Activated naive CD8-positive, alpha-beta T cell treated with anti-CD3 and anti-CD28 coated beads, Interleukin-2, amount 50 U/mL, for 16 hours (primary cell): ENCODE data around the gene ZNRF4.
"Not testable (repeated sequence)": the region's sequence is repeated elsewhere in the genome, so short reads cannot be mapped to it uniquely, and the experiment has no call there.

Source experiments
- DNase-seq: peaks from one replicate; pipeline ENCODE4 v3.0.0-alpha.2; 2020; ENCODE audit warnings: low read depth, low spot score

ZNRF4 gene, protein sequence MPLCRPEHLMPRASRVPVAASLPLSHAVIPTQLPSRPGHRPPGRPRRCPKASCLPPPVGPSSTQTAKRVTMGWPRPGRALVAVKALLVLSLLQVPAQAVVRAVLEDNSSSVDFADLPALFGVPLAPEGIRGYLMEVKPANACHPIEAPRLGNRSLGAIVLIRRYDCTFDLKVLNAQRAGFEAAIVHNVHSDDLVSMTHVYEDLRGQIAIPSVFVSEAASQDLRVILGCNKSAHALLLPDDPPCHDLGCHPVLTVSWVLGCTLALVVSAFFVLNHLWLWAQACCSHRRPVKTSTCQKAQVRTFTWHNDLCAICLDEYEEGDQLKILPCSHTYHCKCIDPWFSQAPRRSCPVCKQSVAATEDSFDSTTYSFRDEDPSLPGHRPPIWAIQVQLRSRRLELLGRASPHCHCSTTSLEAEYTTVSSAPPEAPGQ

DNA sequence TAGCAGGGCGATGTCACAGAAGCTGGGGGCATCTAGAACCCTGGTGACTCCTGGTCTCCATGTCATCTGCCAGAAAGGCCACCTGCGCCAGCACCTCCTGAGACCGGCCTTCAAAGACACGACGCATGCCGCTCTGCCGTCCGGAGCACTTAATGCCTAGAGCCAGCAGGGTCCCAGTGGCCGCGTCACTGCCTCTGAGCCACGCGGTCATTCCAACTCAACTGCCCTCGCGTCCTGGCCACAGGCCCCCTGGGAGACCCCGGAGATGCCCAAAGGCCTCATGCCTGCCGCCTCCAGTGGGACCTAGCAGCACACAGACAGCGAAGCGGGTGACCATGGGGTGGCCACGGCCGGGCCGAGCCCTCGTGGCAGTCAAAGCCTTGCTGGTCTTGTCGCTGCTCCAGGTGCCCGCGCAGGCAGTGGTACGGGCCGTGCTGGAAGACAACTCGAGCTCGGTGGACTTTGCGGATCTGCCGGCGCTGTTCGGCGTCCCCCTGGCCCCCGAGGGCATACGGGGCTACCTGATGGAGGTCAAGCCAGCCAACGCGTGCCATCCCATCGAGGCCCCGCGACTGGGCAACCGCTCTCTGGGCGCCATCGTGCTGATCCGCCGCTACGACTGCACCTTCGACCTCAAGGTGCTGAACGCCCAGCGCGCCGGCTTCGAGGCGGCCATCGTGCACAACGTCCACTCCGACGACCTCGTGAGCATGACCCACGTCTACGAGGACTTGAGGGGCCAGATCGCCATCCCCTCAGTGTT is at the start of gene ZNRF4:
ZNRF4 (plus strand) TSS at position 51 of the 763 bp plus-strand sequence; CDS start at position 126, 75 bp downstream.
- no peak for DNase-seq

DNA sequence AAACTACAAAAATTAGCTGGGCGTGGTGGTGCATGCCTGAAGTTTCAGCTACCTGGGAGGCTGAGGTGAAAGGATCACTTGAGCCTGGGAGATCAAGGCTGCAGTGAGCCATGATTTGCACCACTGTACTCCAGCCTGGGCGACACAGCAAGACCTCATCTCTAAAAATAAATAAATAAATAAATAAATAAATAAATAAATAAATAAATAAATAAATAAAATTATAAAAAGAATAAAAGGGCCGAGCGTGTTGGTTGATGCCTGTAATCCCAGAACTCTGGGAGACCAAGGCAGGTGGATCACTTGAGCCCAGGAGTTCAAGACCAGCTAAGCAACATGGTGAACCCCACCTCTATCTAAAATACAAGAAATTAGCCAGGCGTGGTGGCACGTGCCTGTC is 49.0 kb upstream of the ZNRF4 start:
- not testable (repeated sequence) for DNase-seq

DNA sequence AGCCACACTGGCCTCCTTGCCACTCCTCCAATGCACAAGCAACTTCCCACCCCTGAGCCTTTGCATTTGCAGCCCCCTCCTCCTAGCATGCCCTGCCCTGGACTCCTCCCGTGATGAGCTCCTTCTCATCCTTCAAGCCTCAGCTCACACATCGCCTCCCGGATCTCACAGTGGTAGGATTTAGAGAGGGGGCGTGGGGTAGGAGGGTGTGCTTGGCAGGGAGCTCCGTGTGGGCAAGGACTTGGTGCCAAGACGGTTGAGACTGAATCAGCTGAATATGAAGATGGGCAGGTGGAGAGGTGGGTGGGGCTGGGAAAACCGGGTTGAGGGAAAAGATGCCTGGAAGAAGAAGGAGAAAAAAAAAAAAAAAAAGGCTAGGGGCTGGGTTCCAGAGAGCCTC is 48.4 kb upstream of the ZNRF4 start:
- no peak for DNase-seq

DNA sequence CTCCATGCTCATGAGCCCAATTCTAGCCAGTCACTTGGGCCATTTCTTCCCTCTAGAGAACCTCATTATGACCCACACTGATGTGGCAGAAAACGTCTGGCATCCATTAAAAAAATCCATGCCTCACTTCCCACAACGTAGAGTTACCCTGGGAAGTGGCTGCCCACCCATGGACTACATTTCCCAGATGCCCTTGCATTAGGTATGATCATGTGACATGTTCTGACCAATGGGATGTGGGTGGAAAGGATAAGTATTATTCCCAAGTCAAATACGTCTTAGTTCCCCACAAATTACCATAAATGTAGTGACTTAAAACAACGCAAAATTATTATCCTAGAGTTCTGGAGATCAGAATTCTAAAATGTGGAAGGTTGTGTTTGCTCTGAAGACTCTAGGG is 47.9 kb upstream of the ZNRF4 start:
- DNase-seq: no peak

DNA sequence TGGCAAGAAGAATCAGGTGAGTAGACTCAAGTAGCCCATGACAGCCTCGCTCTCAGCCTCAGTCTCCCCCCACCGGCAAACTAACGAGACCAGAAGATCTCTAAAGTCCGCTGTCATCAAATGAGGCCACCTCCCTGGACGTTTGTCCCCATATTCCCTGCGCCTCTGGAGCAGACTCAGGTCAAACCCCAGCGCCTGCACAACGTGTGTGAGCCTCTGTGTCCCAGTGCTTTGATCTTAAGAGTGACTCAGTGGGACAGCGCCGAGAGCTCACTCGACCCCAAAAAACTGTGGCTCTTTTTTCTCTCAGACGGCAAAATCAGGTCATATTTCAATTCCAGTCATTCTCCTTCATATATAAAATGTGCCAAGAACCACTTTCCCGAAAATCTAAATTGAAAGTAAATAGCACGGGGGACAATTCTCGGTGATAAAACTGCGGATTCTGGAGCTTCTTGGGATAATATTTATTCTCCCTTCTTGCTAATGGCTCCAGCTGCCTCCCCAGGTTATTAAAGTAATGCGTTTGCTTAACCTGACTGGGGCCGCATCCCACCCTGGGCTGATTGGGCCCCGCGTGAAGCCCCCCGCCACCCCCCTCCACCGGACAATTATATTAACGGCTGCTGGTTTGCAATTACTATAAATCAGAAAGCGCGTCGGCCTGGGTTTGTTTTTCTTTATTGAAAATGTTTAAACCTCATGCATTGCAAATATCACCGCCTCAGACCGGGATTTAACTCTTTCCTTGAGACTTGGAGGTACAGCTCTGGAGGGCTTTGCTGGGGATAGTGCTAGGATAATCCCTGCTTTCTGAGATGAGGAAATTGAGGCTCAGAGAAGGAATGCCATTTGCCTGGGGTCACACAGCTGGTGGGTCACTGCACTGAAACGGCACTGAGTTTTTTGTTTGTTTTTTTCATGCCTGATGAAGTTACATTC is 37.5 kb upstream of the ZNRF4 start:
- no peak for DNase-seq

DNA sequence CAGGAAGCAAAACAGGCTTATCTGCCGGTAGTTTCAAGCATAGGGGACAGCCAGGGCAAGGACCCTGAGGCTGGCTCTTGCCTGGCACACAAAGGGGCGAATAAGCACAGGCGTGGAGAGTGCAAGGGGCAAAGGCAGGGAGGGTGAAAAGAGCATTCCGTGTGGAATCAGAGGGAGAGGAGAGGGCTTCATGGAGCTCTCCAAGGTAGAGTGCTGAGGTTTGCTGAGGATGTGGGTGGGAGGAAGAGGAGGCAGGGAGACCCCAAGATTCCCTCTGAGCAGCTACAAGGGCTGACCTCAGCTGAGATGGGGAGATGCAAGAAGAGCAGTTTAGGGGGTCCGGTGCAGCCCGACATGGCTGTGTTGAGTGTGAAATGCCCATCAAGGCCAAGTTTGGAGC is 36.5 kb upstream of the ZNRF4 start:
- DNase-seq: no peak

DNA sequence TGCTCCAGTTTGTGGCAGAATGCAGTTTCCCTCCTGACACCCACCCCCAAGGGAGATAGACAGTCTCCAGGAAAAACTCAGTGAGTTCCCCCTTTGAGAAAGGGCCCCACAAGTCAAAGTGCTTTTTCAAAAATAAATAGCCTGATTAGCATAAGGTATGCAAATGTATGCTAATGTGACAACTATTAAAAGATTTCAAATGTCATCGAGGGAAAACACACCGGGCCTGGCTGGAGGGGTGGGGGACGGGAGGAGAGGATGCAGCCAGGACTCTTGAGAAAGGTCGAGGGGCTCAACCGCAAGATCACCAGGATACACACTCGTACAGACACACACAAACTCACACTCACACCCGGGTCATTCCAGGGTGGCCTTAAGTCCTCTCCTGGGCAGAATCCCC is 34.3 kb upstream of the ZNRF4 start:
- no peak for DNase-seq

DNA sequence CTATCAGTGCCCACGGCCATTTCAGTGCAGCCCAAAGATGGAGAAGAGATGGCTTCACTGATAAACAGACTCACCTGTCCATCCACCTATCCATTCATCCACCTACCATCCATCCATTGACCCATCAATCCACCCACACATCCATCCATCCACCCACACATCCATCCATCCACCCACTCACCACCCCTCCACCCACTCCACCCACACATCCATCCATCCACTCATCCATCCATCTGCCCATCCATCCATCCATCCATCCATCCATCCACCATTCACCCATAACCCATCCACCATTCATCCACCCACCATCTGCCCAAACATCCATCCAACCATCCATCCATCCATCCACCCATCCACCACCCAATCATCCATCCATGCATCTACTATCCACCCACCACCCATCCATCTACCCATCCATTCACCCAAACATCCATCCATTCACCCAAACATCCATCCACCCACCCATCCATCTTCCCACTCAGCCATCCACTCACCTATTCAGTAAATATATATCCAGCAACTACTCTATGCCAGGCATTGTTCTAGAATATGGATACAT is 31.6 kb upstream of the ZNRF4 start:
- no peak for DNase-seq

DNA sequence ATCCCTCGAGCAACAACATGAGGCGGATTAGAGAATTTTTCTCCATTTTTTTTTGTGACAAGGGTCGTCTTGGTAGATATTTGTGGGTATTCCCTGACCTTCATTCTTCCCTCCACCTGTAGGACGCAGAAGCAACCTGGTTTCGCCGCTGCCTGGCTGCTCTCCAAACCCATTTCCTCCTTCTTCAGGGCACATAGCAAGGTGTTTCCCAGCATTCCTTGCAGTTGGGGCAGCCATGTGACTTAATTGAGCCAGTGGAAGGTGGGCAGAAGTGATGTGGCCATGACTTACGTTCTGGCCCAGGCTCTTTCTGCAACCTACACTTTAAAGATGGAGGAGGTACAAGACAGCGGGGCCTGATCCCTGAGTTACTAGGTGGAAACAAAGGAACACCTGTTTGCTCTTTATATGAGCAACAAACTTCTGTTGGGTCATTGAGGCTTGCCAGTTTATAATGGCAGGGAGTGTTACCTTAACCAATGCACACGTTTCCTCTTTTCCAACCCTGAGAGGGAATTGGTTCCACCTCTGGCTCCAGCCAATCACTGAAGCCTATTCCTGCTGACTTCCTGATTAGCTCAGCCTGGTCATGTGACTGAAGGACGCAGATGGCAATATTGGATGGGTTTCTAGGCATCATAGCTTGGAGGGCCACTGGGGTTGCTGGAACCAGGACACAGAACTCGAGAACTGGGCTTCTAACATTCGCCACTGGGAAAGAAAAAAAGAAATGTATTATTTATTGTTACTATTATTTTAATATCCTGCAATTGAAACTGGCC is 30.8 kb upstream of the ZNRF4 start:
- DNase-seq: no peak

DNA sequence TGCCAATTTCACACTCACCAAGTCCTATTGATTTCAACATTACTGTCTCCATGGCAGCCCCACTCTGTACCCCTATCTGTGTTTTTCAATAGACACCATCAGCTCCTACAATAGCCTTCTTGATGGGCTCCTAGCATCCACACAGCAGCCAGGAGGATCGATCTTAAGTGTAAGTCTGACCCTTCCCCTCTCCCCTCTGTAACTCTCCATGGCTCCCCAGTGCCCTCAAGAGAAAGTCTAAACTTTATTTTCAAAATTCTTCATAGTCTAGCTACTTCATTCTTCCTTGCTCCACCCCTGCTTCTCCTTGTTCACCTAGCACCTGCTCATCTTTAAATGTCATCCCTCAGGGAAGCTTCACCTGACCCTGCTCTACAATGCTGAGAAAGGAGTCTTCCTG is 30.0 kb upstream of the ZNRF4 start:
- no peak for DNase-seq

DNA sequence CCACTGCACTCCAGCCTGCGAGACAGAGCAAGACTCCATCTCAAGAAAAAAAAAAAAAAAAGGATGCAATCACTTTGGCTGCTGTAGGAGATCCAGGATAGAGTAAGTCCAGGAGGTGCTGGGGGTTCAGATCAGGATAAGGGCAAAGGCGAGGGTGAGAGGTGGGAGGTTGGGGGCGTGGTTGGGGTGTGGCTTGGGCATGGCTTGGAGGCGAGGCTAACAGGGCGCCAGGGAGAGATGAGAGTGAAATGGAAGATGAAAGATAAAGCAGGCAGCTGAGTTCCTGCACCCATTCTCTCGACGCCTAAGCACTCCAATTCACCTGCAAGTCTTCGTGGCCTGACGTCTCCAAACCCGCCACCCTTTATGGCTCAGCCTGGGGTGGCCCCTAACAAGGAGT is 25.0 kb upstream of the ZNRF4 start:
- DNase-seq: no peak

DNA sequence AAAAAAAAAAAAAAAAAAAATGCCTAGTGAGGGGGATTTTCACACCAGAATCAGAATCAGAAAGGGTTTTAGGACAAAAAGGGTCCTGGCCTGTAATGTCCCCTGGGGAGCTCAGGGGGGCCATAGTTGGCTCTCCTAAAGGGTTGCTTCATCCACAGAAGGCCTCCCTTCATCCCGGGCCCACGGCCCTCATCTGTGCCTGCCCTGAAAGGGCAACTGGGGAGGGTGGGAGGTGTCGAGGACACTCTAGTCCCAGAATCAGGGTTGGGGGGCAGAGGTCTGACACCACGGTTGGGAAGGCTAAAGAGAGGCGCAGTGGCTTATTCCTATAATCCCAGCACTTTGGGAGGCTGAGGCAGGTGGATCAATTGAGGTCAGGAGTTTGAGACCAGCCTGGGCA is 22.5 kb upstream of the ZNRF4 start:
- no peak for DNase-seq

DNA sequence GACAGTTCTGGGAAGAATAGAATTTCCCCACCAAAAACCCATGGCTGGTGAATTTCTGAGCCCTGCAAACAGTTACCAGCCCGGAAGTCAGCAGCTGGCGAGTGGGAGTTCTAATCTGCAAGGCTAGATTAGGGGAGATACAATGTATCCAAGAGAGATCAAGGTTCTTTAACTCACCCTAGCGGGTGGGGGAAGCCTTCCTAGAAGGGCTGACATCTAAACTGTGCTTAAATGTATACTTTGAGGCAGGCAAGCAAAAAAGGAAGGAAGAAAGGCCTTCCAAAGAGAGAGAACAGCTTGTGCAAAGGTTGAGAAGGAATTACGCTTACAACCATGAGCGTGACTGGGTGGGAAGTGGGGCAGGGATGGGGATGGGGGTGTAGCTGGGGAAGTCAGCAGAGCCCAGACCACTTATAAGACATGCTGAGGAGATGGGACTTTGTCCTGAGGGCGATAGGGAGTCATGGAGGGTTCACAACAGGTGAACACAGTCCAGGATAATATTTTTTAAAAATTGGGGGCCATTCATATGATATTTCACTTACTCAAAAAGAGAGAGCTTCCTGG is 20.8 kb upstream of the ZNRF4 start:
- no peak for DNase-seq

DNA sequence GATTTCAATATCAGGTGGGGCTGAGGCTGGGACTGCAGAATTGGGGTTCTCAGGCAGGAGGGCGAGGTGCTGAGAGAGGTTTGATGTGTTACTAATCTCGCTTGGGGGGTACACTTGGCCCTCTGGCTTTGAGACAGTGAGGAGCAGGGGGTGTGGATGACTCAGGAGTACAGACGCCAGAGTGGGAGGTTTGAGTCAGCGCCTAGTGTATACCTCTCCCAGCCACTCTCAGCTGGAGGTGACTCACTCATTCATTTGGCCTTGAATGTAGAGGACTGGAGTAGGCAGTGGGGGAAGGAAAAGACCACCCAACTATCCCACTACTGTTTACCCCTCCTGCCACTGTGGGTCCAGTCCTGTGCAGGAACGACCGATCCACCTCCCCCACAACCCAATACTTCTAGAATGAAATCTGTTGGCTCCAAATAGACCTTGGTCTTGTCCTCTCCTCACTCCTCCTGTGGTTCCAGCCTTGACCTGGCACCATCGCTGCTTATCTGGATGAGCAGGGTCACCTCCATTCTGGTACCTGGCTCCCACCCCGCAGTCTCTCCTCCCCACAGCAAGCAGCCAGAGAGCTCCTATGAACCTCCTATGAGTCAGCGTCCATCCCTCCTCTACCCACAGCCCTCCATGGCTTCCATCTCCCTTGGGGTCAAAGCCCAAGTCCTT is 20.1 kb upstream of the ZNRF4 start:
- peak; percentile 7 for DNase-seq

DNA sequence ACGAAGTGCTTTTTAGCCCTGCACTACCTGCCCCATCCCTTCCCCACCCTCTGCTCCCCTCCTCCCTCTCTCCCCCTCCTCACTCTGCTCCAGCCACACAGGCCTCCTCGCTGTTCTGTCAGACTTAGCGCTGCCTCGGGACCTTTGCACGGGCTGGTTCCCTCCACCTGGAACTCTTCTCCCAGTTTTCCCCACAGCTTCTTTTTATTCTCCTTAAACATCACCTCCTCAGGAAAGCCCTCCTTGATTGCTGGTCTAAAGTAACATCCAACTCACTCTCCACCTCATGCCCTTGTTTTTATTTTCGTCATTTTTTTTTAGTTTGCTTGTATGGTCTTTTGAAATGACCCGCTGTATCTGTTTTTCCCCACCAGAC is 19.6 kb upstream of the ZNRF4 start:
- no peak for DNase-seq

DNA sequence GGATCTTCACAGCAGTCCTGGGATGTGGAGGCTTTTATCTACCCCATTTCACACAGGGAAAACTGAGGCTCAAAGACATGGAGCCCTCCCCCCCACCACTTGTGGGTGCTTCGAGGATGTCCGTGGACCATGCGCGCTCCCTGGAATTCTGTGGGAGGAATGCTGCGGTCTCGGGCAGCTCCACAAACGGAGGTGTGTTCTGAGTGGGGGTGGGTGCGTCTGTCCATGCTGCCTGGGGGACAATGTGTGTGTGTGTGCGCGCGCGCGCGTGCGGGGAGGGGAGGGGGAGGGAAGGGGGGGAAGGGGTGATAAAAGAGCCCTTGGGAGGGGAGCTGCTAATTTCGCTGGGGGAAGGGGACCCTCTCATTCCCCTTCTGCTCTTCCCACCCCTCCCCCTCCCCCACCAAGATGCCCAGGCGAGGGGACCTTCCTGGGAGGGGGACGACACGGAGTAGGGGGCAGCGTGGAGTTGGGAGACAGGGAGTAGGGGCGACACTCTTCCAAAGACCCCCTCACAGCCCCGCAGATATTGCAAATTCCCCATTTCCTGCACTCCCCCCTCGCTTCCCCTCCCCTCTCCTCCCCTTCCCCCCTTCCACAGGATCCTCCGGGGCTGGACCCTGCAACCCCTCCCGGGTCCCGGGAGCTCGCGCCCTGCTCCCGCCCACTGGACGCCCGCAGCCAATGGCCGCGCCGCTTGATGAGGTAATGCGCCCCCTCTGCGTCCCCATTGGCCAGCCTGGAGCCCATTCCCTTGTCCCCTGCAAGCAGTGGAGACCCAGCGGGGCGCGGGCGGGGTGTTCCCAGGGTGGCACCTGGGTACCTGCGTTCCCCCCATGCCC is 18.9 kb upstream of the ZNRF4 start:
- no peak for DNase-seq

DNA sequence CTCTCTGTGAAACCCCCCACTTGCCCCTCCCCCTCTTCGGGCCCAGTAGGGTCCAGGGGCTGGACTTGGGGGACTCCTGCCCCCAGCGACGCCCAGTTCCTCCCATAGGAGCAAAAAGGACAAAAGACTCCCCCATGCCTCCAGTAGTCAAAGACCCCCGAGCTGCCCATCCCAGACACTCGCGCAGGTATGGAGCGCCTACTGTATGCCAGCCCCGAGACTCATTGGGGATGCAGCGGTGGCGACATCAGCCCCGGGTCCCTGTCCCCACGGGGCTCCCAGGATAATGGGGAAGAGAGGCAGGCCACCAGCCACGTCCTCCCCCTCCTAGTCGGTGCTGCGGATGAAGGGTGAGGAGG is 18.3 kb upstream of the ZNRF4 start:
- DNase-seq: no peak

DNA sequence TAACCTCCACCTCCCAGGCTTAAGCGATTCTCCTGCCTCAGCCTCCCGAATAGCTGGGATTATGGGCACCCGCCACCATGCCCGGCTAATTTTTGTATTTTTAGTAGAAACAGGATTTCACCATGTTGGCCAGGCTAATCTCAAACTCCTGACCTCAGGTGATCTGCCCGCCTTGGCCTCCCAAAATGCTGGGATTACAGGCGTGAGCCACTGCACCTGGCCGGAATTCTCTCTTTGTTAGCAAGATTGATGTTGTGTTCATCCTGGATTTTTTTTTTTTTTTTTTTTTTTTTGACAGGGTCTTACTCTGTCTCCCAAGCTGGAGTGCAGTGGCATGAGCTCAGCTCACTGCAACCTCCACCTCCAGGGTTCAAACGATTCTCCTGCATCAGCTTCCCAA is 16.5 kb upstream of the ZNRF4 start:
- DNase-seq: not testable (repeated sequence)

DNA sequence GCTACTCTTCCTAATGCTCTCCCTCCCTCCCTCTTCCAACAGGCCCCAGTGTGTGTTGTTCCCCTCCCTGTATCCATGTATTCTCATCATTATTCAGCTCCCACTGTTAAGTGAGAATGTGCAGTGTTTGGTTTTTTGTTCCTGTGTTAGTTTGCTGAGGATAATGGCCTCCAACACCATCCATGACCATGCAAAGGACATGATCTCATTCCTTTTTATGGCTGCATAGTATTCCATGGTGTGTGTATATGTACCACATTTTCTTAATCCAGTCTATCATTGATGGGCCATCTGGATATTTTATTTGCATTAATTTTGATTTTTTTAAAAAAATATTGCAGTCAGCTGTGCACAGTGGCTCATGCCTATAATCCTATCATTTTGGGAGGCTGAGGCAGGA is 15.8 kb upstream of the ZNRF4 start:
- no peak for DNase-seq
